GM21717 (cell line): ENCODE measurements around the gene RCBTB2.
A peak's percentile ranks its signal among the peaks of the same experiment; 100 is the strongest.

Source experiments
- ATAC-seq: cut with Tn5 transposase; IDR thresholded peaks from one replicate; pipeline ENCODE4 v1.9.1; 2021; ENCODE audit warnings: mild to moderate bottlenecking, moderate library complexity; ENCODE audit not compliant: unreplicated experiment

The RCBTB2 gene

GRCh38 chr13:48531416-48532255 lies 1.2 kb downstream of the RCBTB2 start:
- no peak for ATAC-seq

- no peak for ATAC-seq
Observed at GRCh38 chr13:48530833-48531232, 2.0 kb downstream of the RCBTB2 start.

GRCh38 chr13:48528720-48529119 lies 4.2 kb downstream of the RCBTB2 start:
- ATAC-seq = no peak

GRCh38 chr13:48527955-48528354 lies 4.9 kb downstream of the RCBTB2 start:
- no peak for ATAC-seq

- no peak for ATAC-seq
Observed at GRCh38 chr13:48526286-48526685, 6.6 kb downstream of the RCBTB2 start.

GRCh38 chr13:48518083-48518482 lies 14.8 kb downstream of the RCBTB2 start:
- ATAC-seq = no peak

- no peak for ATAC-seq
Observed at GRCh38 chr13:48515732-48516131, 17.1 kb downstream of the RCBTB2 start.

GRCh38 chr13:48514793-48515192 lies 18.1 kb downstream of the RCBTB2 start:
- no peak for ATAC-seq

- no peak for ATAC-seq
Observed at GRCh38 chr13:48511621-48512230, 21.2 kb downstream of the RCBTB2 start.

- ATAC-seq = no peak
Observed at GRCh38 chr13:48510698-48511097, 22.2 kb downstream of the RCBTB2 start.

GRCh38 chr13:48508011-48508410 lies 24.9 kb downstream of the RCBTB2 start:
- ATAC-seq = no peak

- ATAC-seq = no peak
Observed at GRCh38 chr13:48507021-48507420, 25.9 kb downstream of the RCBTB2 start.

- peak; percentile 22 for ATAC-seq
Observed at GRCh38 chr13:48506092-48506701, 26.7 kb downstream of the RCBTB2 start.

GRCh38 chr13:48505597-48506091 lies 27.2 kb downstream of the RCBTB2 start:
- ATAC-seq = peak; percentile 63

GRCh38 chr13:48505012-48505411 lies 27.9 kb downstream of the RCBTB2 start:
- no peak for ATAC-seq

- ATAC-seq = no peak
Observed at GRCh38 chr13:48504606-48505005, 28.3 kb downstream of the RCBTB2 start.

- ATAC-seq = no peak
Observed at GRCh38 chr13:48502601-48503319, 30.1 kb downstream of the RCBTB2 start.

- peak; percentile 45 for ATAC-seq
Observed at GRCh38 chr13:48501705-48502104, 31.2 kb downstream of the RCBTB2 start.

- ATAC-seq = peak; percentile 57
Observed at GRCh38 chr13:48500652-48501197, 32.2 kb downstream of the RCBTB2 start.

- ATAC-seq = no peak
Observed at GRCh38 chr13:48497669-48498068, 35.2 kb downstream of the RCBTB2 start.
